ENCODE measurements around the gene HARS2.
"Not testable (repeated sequence)": the region's sequence is repeated elsewhere in the genome, so short reads cannot be mapped to it uniquely, and the experiment has no call there.

HARS2 gene

GRCh38 chr5:140664359-140665119 is 26.7 kb upstream of the HARS2 start, which contains the start of gene WDR55:
Gene WDR55, plus strand, starts transcription at chr5:140664904. Its CDS starts 9 bp downstream, at chr5:140664913.
- no peak for TF ChIP-seq CTCF (conservative IDR thresholded peaks at IDR 0.05; ENCODE audit: low read depth, low read length)
- peak within 1 kb of the TSS; percentile 98 for H3K4me3 ChIP-seq (ENCODE audit: low read length)
- DNase-seq (ENCODE audit: low read depth), result peak; percentile 59

GRCh38 chr5:140671035-140671434 is 20.2 kb upstream of the HARS2 start:
- H3K4me3 ChIP-seq (ENCODE audit: low read length); DNase-seq (ENCODE audit: low read depth): not testable (repeated sequence)

- no peak overlapping the region for H3K4me3 ChIP-seq (ENCODE audit: low read length)
- no peak for DNase-seq (ENCODE audit: low read depth)
- no peak for TF ChIP-seq CTCF (conservative IDR thresholded peaks at IDR 0.05; ENCODE audit: low read depth, low read length)
Measured at GRCh38 chr5:140671472-140672125, 19.7 kb upstream of the HARS2 start.

DNA sequence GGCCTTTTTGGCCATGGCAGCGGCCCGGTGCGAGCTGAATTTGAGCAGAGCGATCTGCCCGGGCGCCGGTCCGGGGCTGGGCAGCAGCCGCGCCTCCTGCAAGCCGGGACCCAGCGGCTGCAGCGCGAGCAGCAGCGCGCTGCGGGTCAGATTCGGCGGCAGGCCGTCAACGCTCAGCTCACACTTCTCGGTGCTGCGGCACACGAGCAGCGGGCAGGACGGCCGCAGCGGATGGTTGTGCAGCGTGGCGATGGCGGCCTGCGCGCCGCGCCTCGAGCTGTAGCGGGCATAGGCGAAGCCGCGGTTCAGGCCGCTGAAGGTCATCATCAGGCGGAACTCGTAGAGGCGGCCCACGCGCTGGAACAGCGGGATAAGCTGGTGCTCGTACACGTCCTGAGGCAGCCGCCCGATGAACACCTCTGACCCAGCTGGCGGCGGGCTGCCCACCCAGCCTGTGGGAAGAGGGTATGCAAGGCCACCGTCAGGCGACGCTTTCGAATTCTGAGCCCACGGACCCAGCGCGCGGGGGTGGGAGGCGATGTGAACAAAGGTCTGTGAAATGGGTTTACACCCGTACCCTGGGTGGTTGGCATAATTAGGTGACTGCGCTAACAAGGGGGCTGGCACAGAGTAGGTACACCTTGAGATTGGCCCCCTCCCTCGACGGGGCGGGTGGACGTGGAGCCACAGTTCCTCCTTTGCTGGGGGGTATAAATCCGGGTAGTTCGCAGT is 18.6 kb upstream of the HARS2 start:
- TF ChIP-seq CTCF (conservative IDR thresholded peaks at IDR 0.05; ENCODE audit: low read depth, low read length), result no peak
- no peak overlapping the region for H3K4me3 ChIP-seq (ENCODE audit: low read length)
- DNase-seq (ENCODE audit: low read depth), result no peak

- TF ChIP-seq CTCF (conservative IDR thresholded peaks at IDR 0.05; ENCODE audit: low read depth, low read length), result no peak
- DNase-seq (ENCODE audit: low read depth), result no peak
- no peak within 1 kb of the TSS for H3K4me3 ChIP-seq (ENCODE audit: low read length)
Measured at GRCh38 chr5:140673187-140673976, 17.9 kb upstream of the HARS2 start, which contains the start of gene DND1. Gene DND1, minus strand, starts transcription at chr5:140673576. Its CDS starts 34 bp downstream, at chr5:140673542.

- no peak for TF ChIP-seq CTCF (conservative IDR thresholded peaks at IDR 0.05; ENCODE audit: low read depth, low read length)
- no peak for DNase-seq (ENCODE audit: low read depth)
- no peak overlapping the region for H3K4me3 ChIP-seq (ENCODE audit: low read length)
Measured at GRCh38 chr5:140674211-140674610, 17.0 kb upstream of the HARS2 start.

- H3K4me3 ChIP-seq (ENCODE audit: low read length), result no peak overlapping the region
- no peak for DNase-seq (ENCODE audit: low read depth)
- TF ChIP-seq CTCF (conservative IDR thresholded peaks at IDR 0.05; ENCODE audit: low read depth, low read length), result no peak
Measured at GRCh38 chr5:140674629-140675028, 16.6 kb upstream of the HARS2 start.
